BJ (cell line): ENCODE measurements around the gene C2orf78. TPM values are rescaled to one million over a fixed set of nuclear protein-coding genes. Genes with fewer than 3 reads are reported as not detected.

Experiments
- CTCF ChIA-PET: fragments of 350-600 bp; formaldehyde crosslinking; extraction: SDS; loops from one replicate; lab custom pipeline; 2021; ENCODE audit warnings: antibody characterized with exemption, inconsistent platforms; lab: Yijun Ruan, JAX
- POLR2A ChIA-PET: fragments of 300-600 bp; sonication (Branson Sonifier 250); formaldehyde crosslinking; extraction: SDS; loops from one replicate; lab custom pipeline; 2021; ENCODE audit warnings: antibody characterized with exemption; lab: Charles Lee
- DNase-seq: peaks from one replicate; pipeline ENCODE4 v3.0.0-alpha.2; 2011; ENCODE audit warnings: low read depth
- H3K27me3 ChIP-seq: 2 replicates; pipeline ENCODE4 v1.6.0; 2011; ENCODE audit warnings: low read length; ENCODE audit not compliant: control insufficient read depth, insufficient read depth
- H3K36me3 ChIP-seq: 2 replicates; pipeline ENCODE4 v1.5.1; 2011; ENCODE audit warnings: low read length; ENCODE audit not compliant: control insufficient read depth, insufficient read depth
- H3K4me3 ChIP-seq: 2 replicates; pipeline ENCODE4 v1.5.1; 2011; ENCODE audit warnings: low read depth, mild to moderate bottlenecking, control low read depth, low read length
- CTCF ChIP-seq: IDR thresholded peaks from 2 replicates; pipeline ENCODE4 v1.5.1; 2011; ENCODE audit warnings: low read depth, mild to moderate bottlenecking, control low read depth, inconsistent platforms, low read length, moderate library complexity; ENCODE audit not compliant: insufficient read depth
- polyA plus RNA-seq: library from polyadenylated mRNA; depleted of rRNA; stranded (reverse); fragments of >200 nt; gene quantifications from 2 replicates; pipeline ENCODE4 v1.2.3, GENCODE V29; 2011

The C2orf78 gene
- polyA plus RNA-seq, 1 experiment = not detected

DNA sequence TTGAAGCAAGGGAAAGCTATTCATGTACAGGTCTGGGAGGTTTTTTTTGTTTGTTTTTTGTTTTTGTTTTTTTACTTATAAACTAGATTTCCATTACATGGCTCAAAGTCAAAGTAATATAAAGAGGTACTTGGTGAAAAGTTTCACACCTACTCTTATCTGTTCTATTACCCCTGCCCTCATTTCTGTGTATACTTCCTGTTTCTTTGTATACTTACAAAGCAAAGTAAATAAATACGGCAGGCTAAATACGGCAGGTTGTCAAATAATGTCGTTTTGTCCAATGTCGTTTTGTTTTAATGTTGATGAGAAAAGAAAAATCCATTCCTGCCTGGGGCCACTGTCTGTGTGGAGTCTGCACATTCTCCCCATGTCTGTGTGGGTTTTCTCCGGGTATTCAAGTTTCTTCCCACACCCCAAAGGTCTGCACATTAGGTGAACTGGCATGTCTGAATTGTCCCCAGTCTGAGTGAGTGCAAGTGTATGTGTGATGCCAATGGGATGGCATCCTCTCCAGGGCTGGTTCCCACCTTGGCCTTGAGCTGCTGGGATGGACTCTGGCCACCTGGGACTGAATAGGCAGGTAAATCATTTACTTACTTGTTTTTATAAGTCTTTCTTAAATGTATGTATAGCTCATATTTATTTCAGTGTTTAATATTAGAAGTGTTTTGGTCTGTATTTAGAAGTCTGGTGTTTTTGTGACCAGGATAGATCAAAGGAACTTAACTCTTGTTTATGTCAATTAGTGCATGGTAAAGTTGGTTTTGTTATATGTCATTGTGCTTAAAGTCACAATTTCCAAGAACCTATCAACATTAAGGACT is 58.1 kb downstream of the C2orf78 start:
- no peaks in the 10 kb centered on the region for H3K27me3 ChIP-seq
- no peak for DNase-seq
- H3K4me3 ChIP-seq = no peak overlapping the region
- POLR2A ChIA-PET = no interaction called here
- CTCF ChIA-PET = interaction anchor here (0.7 kb wide), 1 partner anchor 21 kb away, joined by 3 read pairs; no protein-coding TSS in a partner anchor
- TF ChIP-seq CTCF = no peak
- H3K36me3 ChIP-seq = peaks cover 6% of the 10 kb centered on the region

DNA sequence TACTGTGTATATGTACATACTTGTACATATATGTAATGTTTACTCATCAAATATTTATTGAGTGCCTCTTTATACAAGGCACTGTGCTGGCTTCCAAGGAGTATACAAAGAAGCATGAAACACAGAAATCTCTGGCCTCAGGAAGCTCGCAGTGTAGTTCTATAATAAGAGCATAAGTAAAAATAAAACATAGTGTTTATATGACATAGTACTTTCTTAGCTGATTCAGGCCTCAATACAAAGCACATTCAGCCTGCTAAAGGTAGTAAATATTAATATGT is 58.7 kb downstream of the C2orf78 start:
- DNase-seq = no peak
- POLR2A ChIA-PET = no interaction called here
- H3K4me3 ChIP-seq = no peak overlapping the region
- CTCF ChIA-PET = interaction anchor here (2.5 kb wide), 1 partner anchor 19 kb away, joined by 10 read pairs; no protein-coding TSS in a partner anchor
- no peak for TF ChIP-seq CTCF
- H3K36me3 ChIP-seq = peaks cover 9% of the 10 kb centered on the region
- no peaks in the 10 kb centered on the region for H3K27me3 ChIP-seq

DNA sequence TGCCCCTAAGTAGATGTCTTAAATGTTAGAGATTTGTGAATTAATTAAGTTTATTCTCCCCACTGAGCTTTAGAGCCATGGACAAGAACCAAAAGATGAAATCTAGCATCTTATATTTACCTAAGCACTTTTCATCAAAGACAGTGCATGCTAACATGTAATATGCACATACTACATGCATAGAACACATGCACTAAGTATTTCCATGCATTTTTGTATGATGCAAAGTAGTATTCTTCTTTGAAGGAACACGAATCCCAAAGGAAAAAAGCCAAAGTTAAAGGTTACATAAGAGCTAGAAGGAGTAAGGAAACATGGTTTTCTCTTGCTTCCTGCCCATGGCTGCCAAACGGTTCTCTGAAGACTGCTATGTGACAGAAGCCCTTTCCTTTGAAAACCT is 60.1 kb downstream of the C2orf78 start:
- Histone ChIP-seq H3K4me3 (no peak overlapping the region), H3K27me3 (no peaks in the 10 kb centered on the region), H3K36me3 (peaks cover 9% of the 10 kb centered on the region)
- no peak for TF ChIP-seq CTCF
- no peak for DNase-seq
- ChIA-PET POLR2A (no interaction called here), CTCF (interaction anchor here (0.6 to 2.5 kb wide), 4 partner anchors 17 to 21 kb away, joined by 3 to 10 read pairs (median 3); no protein-coding TSS in a partner anchor)

DNA sequence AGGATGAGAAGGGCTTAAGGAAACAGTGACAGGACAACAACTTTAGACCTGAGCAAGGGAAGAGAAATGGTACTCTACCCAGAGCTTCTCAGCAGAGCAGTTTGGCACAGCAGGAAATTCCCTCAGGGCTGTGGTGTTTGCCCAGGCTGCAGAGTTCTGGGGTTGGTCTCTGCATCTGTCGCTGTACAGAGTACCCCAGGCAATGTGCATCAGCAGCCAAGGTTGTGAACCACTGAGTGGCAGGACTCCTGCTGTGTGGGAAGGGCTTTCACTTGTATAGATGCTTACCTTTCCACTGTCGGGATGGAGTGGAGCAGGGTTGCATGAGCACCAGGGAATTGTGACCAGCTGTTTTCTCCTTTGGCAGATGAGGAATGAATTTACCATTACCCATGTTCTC is 66.0 kb downstream of the C2orf78 start:
- CTCF ChIA-PET = no interaction called here
- POLR2A ChIA-PET = no interaction called here
- DNase-seq = no peak
- TF ChIP-seq CTCF = no peak
- Histone ChIP-seq H3K36me3 (peaks cover 15% of the 10 kb centered on the region), H3K27me3 (no peaks in the 10 kb centered on the region), H3K4me3 (no peak overlapping the region)

DNA sequence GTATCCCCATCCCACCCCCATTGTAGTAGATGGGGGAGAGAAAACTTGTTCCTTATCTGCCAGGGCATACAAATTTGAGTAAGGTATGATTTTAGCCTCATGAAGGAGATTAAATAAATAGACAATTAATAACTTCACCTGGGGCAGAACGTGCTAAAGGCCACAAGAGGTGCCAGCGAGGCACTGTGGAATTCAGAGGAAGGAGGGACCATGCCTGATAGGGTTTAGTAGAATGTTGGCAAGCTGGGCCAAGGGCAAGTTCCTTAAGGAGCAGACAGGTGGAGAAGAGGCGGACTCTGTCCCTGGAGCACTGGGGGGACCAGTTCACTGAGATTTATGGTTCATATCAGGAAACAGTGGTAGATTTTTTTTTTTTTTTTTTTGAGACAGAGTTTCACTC is 67.3 kb downstream of the C2orf78 start:
- ChIA-PET CTCF (no interaction called here), POLR2A (no interaction called here)
- no peak overlapping the region for H3K4me3 ChIP-seq
- H3K36me3 ChIP-seq = peaks cover 9% of the 10 kb centered on the region
- H3K27me3 ChIP-seq = no peaks in the 10 kb centered on the region
- no peak for DNase-seq
- peak; percentile 22; the same call in 1 of the 2 replicates for TF ChIP-seq CTCF
